Kasumi-1 (cell line): ENCODE data around the gene ARAP1.
A peak's percentile ranks its signal among the peaks of the same experiment; 100 is the strongest.
"Not testable (repeated sequence)": the region's sequence is repeated elsewhere in the genome, so short reads cannot be mapped to it uniquely, and the experiment has no call there.

Experiments
- DNase-seq, 2 experiments: peaks; one replicate each; lab custom pipeline; 2025; lab: John Stamatoyannopoulos, UW

ARAP1 gene

DNA sequence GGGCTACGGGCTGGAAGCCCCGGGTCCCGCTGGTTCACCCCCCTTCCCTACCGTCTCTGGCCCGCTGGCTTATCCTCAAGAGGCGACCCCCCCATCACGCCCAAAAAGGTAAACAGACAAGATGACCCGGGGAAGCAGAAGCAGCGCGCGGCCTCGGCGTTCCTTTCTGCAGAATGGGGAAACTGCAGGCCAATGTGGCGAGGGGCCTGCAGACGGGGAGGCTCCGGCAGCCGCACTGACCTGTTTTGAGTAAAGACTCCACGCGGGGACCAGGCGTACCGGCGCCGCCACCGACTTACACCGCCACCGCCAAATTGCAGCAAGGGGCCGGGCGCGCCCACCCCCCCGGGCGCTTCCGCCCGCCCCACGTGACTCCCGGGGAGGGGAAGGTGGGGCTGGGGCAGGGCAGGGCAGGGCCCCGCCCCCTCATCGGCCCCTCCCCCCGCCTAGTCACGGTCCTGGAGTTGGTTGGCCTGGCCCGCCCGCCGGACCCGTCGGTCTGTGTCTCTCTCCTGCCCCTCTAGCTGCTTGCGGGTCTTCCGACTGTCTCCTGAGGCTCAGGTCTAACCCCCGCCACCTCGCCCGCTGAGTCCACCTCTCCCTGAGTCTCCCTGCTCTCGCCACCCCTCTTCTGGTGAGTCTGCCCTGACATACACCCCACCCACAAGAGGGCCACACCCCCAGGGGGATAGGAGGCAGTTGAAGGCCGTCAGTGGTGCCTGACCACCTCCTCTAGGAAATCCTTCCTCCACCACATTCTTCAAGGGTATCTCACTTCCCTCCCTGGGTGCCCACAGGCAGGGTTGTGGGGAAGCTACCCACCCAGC is at the start of gene ARAP1:
Gene ARAP1 (minus strand): TSS at position 321 of the 827 bp plus-strand sequence. CDS start 25,280 bp downstream, outside the sequence.
- DNase-seq = peak; percentile 65 to 71

DNA sequence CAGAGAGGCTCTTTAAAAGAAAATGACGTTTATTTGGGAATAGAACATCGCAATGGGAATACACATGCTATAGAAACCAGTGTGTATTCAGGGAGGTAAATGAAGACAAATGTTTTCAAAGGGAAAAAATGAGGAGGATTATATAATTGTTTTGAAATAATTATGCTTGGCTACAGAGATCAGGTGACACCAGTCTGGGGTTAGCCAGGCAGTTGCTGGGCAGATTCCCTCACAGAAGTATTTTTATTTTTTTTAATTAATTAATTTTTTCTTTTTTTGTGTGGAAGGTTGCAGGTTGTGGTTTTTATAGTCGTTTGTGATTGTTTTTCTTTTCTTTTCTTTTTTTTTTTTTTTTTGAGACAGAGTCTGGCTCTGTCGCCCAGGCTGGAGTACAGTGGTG is 47.2 kb upstream of the ARAP1 start:
- no peak for DNase-seq

DNA sequence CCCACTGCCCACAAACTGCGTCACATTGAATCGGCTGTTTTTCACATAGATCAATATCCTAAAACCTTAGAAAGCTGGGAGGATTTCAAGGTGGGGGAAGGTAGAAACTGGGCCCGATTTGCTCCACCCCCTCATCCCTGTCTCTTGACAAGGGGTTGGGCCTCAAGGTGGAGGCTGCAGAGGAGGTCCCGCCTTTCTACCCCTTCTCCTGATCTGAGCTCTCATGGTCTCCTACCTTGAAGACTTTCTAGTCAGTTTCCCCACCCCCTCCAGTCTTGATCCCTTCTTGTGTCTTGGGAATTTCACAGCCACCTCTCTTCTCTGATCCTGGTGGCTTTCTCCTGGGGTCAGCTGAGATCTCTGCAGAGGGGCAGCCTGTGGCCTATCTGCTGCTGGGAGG is 46.2 kb upstream of the ARAP1 start:
- DNase-seq = no peak

GRCh38 chr11:72793425-72794367 is 41.5 kb upstream of the ARAP1 start, which contains the start of gene STARD10:
STARD10 (minus strand) TSS chr11:72794047; CDS start chr11:72781181, 12,866 bp downstream.
- peak; percentile 93 to 96 for DNase-seq

DNA sequence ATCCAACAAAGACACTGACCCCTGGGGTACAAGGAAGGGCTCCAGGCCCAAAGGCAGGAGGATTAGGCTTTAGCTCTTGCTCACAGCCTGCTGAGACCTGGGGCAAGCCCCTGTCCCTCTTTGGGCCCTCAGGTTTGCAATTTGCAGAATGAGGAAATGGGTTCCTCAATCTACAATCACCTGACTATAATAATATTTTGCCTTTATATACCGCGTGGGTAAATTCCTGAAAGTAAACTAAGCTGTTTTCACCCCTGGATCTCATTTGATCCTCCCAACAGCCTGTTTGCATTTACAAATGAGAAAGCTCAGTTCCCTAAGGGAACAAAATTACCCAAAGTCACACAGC is 40.8 kb upstream of the ARAP1 start:
- DNase-seq = no peak

GRCh38 chr11:72792437-72793021 is 40.3 kb upstream of the ARAP1 start:
- no peak for DNase-seq

DNA sequence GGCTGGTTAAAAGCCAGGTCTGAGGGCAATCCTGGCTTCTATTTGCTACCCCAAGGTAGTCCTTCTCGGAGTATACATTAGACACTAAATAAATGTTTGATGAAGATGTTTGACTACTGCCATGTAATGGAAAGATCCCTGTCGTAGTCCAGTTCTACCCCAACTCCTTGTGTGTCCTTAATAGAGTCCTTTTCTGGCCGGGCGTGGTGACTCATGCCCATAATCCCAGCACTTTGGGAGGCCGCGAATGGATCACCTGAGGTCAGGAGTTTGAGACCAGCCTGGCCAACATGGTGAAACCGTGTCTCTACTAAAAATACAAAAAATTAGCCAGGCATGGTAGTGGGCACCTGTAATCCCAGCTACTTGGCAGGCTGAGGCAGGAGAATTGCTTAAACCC is 39.0 kb upstream of the ARAP1 start:
- not testable (repeated sequence) for DNase-seq

DNA sequence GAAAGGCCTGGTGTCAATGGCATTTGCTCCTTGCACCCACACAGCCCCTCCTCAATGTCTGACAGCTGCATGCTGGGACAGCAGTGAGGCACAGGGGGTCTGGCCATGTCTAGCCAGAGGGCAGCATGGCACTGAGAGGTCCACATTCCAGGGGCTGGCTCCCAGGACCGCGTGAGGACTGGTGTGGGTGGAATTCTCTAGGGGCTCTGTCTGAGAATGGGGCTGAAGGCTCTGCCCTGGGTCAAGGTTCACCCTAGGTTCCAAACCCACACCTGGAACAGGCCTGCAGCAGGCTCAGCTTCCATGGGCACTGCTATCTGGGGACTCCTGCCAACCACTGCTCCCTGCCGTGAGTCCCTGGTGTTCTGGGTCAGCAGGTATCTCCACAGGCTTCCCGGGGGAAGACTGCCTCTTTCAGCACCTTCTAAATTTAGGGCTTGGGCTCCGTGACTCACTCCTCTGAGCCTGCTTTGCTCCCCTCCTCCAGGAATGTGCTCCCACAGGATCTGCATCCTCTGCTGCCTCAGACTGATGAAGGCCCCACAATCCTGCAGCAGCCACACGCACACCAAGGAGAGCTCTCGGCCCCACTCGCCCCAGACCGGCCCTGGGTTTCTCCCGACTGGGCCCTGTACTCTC is 37.4 kb upstream of the ARAP1 start:
- DNase-seq = no peak

DNA sequence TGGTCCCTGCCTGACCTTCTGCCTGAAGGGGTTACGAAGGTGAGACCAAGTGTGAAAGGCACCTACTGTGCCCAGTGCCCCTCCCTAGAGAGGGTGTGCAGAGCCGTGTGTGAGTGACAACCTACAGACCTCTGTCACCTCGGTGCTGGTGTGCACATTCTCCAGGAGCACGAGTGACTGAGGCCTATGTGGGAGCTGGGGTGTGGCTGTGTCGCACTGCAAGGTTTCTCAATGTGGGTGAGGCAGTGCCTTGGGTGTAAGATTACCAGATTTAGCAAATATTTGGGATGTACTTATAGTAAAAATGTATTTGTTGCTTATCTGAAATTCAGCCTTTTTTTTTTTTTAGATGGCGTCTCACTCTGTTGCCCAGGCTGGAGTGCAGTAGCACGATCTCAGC is 36.0 kb upstream of the ARAP1 start:
- DNase-seq = no peak

GRCh38 chr11:72787216-72788104 is 35.3 kb upstream of the ARAP1 start:
- peak; percentile 76 to 81 for DNase-seq

- DNase-seq = peak; percentile 59 to 81
Observed at GRCh38 chr11:72786305-72787215, 34.4 kb upstream of the ARAP1 start.

DNA sequence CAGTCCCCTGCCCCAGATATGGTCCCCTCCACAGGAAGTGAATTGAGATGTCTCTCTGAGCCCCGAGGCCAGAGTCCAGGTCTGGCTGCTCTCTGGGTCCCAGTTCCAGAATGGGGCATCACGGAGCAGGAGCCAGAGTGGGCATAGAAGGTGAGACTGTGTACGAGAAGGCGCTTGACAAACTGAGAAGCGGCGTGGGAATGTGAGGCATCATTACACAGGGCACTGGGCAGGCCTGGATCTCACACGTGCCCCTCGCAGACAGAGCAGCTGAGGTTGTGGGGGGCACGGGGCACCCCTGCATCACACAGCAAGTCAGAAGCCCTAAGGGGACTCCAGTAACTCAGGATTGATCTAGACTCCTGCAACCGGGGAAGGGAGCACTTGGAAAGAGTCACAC is 32.5 kb upstream of the ARAP1 start:
- DNase-seq = no peak

DNA sequence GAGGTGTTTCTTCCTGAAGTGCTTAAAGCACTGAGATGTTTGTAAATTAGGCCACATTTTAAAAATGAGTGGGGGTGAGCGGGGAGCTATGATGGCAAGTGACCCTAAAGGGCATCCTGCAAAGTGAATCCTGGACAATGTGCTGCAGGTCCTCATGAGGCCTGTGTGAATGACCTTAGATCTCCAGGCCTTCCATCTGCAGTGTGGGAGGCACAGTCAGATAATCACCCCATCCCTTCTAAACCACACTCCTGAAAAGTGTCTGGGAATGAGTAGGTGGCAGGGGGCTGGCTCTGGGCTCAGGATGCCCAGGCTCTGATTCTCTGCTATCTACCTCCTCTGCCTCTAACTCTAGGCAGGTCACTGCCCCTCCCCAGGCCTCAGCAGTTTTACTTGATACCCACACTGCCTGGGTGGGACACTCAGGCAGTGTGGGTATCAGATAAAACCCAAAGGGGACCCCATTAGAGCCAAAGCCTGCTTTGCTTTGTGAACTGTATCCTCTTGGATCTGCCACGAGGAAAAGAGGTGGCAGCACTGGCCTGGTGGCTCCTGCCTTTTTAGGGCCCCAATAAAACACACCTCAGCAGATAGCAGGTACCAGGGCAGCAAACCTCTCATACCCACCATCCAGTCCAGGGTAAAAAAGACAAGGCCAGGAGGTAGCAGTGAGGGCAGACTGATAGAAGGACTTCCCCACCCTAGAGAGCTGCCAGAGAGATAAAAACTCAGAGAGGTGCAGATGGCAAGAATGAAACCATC is 31.1 kb upstream of the ARAP1 start:
- no peak for DNase-seq

DNA sequence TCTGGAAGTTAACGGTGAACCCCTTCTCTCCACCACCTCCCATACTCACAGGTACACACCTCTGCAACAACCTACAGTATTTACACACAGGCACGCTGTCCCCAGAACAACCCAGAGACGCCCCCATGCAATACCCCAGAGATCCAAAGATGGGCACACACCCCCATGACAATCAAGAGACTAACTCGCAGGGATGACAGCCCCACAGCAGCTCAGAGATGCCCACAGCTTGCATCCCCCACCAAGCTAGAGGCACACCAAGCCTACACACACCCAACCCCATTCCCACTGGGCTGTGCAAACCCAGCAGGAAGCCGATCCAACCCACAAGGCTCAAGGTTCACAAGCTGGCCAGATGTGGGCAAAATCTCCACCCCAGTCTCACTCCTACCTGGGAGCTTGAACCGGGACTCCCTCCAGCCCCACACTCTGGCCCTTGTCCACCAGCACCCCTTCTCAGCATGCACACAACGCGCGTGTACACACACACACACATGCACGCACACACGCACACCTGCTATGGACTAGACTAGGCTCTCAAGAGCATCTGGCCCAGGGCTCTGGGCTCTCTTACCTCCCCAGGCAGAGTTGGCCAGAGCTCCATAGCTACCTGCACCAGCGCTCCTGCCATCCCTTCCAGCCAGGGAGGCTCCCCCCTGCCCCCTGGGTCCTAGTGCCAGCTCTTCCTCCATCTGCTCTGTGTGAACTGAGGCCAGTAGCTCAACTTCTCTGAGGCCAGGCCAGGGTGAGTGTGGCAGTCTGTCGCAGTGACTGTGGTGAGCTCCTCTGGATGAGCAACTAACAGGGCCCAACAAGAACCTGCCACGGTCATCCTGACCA is 30.1 kb upstream of the ARAP1 start:
- no peak for DNase-seq

GRCh38 chr11:72781313-72782080 is 29.3 kb upstream of the ARAP1 start:
- no peak for DNase-seq

DNA sequence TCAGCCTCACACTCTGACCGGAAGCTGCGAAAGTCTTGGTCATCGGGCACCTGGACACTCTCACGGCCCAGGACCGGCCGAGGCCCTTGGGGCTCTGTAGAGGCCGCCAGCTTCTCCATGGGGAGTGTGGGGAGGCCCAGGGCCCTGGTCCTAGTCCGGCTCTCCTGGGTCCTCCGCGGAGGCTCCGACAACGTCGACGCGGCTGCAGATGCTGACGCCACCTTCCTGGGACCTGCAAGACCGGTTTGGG is 28.8 kb upstream of the ARAP1 start:
- DNase-seq = no peak

DNA sequence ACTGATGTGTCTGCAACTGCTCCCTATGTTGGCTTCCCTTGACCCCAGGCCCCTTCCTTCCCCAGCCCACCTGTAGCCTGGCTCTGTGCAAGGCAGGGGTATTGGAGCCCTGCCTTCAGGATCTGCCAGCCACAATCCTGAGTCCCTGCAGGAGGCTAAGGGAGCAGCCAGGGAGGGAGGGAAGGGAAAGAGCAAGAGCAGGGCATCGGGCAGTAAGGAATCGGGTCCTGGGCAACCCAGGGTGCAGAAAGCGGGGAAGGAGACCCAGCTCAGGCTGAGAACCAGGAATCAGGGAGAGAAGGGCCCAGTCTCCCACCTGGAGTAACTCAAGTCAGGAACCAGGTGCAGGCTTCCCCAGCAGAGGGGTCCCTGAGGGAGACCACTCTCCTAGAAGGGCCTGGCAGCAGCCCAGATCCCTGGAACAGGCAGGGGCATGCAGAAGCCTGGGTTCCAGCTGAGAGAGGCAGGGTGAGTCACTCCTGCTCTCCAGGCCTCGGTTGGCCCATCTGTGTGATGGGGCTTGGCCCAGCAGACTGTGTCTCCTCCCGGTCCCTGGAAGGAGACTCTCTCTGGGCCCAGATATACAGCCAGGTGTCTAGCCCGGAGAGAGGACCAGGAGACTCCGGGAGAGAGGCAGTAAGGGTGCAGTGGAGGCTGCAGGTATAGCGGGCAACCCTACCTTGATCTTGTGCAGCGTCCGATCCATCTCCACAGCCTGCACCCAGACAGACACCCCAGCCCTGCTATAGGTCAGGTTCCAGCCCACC is 28.3 kb upstream of the ARAP1 start:
- no peak for DNase-seq
